ENCODE results near the gene TFRC.
"Not testable (repeated sequence)": the region's sequence is repeated elsewhere in the genome, so short reads cannot be mapped to it uniquely, and the experiment has no call there.

GRCh38 chr3:196056371-196056770 lies 25.5 kb downstream of the TFRC start:
- not testable (repeated sequence) for TF ChIP-seq CTCF (conservative IDR thresholded peaks at IDR 0.05; ENCODE audit: low read depth in 2 of 2); EZH2 (IDR thresholded peaks at IDR 0.05; ENCODE audit: low read depth, unreplicated experiment); POLR2AphosphoS5 (IDR thresholded peaks at IDR 0.05; ENCODE audit: low read depth); REST (IDR thresholded peaks at IDR 0.05; ENCODE audit: unreplicated experiment); EZH2phosphoT487 (IDR thresholded peaks at IDR 0.05; ENCODE audit: unreplicated experiment); CREB1 (CRISPR knock-in tag; IDR thresholded peaks at IDR 0.05; ENCODE audit: low read depth); ETS1 (IDR thresholded peaks at IDR 0.05); JUNB (IDR thresholded peaks at IDR 0.05; ENCODE audit: unreplicated experiment); ZNF331 (CRISPR knock-in tag; IDR thresholded peaks at IDR 0.05; ENCODE audit: low read depth); STAT1 (IDR thresholded peaks at IDR 0.05; ENCODE audit: unreplicated experiment); NANOG (IDR thresholded peaks at IDR 0.05; ENCODE audit: borderline replicate concordance); ZNF114 (CRISPR knock-in tag; IDR thresholded peaks at IDR 0.05); ZNF462 (CRISPR knock-in tag; IDR thresholded peaks at IDR 0.05)
